Measurements from ENCODE around the gene TRAFD1.

Gene TRAFD1

DNA sequence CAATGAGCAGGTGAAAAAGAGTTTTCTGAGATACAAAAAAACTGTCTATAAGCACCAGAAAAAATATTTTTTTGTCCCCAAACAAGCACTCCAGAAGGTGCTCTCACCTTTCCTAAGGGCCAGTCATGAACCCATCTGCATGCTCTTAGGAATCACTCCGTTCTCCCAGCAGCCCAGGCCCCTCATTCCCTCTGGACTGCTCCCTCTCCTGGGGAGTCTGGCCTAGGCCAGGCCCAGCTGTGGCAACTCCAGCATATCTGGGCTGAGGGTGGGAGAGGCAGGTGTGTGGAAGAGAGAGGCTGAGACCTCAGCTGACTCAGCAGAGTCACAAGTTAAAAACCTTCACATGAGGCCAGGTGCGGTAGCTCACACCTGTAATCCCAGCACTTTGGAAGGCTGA, 54.6 kb downstream of the TRAFD1 start:
- DNase-seq, result no peak

GRCh38 chr12:112180422-112180821, 55.1 kb downstream of the TRAFD1 start:
- no peak for DNase-seq

DNA sequence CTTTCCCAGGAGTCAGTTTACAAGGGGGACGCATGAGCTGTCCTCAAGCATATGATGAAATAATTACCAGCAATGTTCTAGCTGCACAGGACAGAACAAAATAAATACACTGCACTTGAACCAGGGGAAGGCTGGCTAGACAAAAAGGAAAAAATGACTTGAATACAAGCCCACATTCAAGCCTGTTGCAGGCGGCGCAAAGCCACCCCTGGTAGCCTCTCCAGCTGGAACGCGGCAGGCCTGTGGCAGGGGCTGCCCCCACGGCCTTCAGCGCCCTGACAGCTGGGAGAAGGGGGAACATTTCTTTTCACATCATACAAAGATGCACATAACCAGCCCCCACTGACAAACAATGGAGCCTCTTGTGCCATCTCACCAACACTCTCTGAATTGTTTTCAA, 57.1 kb downstream of the TRAFD1 start:
- DNase-seq, result no peak

DNA sequence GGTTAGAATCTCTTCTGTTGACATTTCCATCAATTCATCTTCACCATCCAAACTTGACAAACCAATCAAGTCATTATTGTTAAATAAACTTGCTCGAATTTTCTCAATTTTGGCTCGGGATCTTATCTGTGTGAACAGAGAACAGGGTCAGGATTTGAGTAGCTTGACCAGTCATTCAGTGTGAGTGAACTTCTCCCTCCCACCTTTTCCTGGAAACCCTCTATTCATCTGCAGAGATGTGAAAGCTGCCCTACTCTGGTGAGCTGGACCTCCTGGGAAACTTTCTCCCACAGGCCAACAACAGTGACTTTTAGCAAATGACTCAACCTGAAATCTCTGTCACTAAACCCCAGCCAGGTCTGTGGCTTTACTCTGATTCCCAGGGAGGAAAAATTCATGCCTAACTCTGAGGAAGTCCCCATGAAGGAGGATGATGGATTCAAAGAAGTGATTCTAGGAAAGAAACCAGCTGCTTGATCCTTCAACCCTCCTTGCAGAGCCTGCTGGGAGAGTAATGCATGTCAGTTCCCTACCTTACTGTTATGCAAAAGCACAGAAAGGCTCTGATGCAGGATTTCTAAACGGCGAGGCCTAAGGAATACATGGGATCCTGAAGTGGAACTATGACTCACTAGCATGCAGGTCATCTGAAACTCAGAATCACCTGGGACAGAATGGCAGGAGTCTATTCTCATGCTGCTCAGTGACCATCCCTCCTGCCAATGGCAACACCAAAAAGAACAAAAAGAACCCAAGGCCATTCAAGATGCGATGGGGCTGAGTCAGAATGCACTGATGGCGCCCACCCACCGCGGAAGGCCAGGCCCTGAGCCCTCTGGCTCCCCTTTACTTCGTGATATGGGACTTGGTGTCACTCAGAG, 58.0 kb downstream of the TRAFD1 start:
- DNase-seq, result no peak

DNA sequence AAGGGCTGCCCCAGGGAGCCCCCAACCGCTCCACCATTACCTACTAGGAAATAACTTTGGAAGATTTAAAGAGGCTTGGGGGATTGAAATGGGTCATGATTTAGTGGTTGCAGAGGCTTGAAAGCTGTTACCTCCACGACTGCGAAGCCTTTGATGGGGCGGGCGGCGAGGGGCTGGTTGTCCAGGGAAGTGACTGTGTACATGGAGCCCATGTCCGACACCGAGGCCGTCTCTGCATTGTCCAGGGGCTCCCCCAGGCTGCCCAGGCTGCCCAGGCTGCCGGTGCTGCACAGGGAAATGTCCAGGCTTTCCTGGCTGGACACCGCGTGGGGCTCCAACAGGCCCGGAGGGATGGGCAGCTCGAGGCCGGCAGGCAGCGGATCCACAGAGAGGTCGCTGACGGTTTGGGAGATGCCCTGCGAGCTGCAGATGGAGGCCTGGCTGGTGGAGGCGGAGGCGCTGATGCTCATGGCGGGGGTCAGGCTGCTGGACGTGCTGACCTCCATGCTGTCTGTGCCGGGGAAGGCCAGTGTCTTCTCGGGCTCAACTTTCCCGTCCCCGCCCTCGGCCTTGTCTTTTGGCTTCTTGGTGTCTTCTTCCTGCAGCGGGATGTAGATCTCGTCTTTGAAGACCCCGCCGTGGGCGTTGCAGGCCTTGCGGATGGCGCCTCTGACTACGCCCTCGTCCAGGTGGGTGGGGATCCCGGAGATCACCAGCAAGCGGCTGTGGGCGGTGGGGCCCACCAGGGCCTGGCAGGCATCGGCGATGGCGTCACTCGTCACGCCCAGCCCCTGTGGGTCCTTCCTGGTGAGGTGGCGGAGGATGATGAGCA, 58.9 kb downstream of the TRAFD1 start:
- no peak for DNase-seq

DNA sequence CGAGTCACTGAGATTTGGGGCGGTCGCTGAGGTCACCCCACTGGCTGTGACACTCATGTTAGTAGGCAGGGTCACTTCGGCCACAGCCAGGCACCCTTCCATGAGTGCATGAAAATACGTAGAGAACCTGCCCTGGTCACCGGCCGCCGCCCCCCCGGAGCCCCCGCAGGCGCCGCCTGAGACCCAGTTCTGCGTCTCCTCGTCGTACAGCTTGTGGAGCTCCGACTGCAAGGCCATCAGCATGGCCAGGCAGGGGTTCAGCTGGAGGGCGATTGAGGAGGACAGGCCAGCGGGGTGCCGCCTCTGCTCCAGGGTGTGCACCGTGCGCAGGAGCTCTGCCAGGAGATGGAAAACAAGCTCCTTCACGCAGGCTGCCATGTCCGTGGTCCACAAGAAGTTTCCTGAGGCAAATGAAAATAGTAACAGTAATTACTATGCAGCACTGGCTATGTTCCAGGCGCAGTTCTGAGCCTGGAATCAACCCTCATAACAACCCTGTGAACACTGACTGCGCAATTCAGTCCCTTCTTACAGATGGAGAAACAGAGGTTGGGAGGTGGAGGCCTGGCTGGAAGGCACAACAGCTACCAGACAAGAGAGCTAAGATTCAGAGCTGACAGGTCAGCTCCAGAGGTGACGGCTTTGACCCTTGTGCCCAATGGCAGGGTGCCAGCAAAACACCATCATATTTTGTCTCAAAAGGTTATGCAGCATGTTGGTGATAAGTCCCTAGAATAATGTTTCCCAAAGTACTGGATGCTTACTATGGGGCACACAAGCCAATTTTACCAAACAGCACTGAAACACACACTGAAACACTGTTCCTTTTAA, 59.9 kb downstream of the TRAFD1 start:
- DNase-seq, result no peak

- no peak for DNase-seq
Measured at GRCh38 chr12:112188130-112188830, 62.9 kb downstream of the TRAFD1 start.

DNA sequence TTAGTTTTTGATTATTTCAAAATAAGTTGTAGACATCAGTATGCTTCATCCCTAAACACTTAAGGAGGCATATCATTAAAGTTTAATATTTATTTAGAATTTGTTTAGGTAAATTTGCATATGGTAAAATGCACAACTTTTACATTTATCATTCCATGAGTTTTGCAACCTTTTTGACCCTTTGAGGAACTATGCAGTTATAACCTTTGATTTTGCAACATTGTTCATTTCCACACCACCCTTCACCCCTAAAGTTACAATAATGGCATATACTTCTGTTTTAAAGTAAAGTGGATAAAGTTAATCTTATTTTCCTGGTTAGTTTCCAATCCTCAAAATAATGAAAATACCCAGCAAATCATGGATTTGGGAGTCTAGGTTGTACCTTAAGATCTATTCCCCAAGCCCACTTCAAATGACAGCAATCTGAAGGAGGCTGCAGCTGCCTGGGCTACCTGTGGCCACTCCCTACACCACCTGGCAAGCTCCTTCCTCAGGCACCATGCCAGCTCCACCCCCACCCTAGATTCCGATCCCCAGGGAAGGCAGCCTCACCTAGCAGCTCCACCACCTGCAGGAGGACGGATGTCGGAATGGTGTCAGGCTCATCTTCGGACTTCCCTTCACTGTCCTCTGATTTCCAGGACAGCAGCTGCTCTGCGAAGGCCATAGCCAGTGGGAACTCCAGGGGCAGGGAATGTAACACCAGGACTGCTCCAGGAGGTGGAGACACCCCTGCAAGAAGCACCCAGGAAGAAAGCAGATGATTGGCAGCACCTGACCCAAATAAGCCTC, 65.1 kb downstream of the TRAFD1 start:
- no peak for DNase-seq

GRCh38 chr12:112191201-112191600, 65.8 kb downstream of the TRAFD1 start:
- no peak for DNase-seq

- DNase-seq, result no peak
Measured at GRCh38 chr12:112191840-112192321, 66.5 kb downstream of the TRAFD1 start.

DNA sequence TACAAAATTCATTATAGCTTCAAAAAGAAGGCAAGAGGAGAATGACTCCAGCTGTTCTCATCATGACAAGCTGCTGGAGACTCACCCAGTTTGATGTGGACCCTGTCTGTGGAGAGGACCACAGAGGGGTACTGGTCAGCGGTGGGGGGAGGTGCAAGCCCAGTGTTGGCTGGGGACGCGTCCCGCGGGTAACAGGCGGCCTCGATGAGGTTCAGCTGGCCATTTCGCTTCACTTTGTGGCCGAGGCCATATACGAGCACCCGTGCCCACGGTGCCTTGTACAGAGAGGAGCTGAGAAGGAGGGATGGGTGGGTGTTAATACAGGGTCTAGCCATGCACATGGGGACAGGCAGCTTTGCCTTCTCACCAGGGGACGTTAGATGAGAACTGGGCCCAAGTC, 67.1 kb downstream of the TRAFD1 start:
- DNase-seq, result no peak

GRCh38 chr12:112194601-112195247, 69.4 kb downstream of the TRAFD1 start:
- DNase-seq, result no peak

DNA sequence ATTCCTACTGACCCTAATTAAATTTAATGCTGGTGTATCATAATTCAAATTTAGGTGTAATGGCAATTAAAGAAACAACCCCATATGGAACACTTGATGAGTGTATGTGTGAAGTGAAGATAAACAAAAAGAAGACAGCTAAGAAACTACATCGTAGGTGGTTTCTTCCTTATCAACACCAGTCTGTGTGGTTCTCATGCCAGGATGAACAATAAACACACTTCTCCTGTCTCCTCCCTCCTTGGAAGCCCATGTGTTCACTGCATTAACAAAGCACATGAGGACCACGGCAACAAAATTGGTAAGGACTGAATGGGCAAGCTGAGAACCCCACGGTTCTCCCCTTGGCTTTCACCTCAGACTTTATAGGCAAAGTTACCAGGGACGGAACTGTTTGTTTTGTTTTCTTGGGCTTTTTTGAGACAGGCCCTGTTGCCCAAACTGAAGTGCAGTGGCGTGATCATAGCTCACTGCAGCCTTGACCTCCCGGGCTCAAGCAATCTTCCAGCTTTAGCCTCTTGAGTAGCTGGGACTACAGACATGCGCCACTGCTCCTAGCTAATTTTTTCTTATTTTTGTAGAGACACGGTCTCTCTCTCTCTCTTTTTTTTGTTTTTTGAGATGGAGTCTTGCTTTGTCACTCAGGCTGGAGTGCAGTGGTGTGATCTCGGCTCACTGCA, 71.0 kb downstream of the TRAFD1 start:
- DNase-seq, result no peak

- peak; percentile 45 for DNase-seq
Measured at GRCh38 chr12:112198120-112198733, 72.9 kb downstream of the TRAFD1 start.

GRCh38 chr12:112199136-112199535, 73.8 kb downstream of the TRAFD1 start:
- no peak for DNase-seq
